ENCODE data around the gene NOTCH1. TPM values are rescaled to one million over a fixed set of nuclear protein-coding genes. Genes with fewer than 3 reads are reported as not detected.

NOTCH1 gene
- total RNA-seq, 4 donors from 2014 or later: 38.2 to 95.7 (median 53.8) TPM

DNA sequence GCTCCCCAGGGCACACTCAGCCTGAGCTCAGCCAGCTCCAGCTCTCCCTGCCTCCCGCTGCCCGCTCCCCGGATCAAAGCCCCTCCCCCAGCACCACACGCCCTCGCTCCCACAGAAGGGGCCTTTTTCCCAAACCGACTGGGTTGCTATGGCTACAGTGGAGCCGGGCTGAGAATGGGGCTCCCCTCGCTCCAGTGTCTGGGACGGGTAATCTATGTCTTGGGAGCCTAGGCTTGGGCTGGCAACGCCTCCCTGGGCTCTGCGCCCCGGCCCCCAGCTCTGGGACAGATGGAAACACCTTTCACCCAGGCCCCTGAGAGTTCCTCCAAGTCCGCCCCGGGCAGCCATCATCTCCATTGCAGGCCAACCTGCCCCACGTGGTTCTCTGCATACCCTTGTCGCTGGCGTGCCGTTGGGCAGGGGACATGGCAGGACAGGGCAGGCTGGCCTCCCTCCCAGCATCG is 29.6 kb downstream of the NOTCH1 start:
- H3K36me3 ChIP-seq: peaks cover 0 to 80% (median 0%) of the 10 kb centered on the region in 3 donors
- H3K9me3 ChIP-seq: no peaks in the 10 kb centered on the region
- peaks cover 5 to 24% (median 6%) of the 10 kb centered on the region in 4 donors for H3K4me1 ChIP-seq
- H3K27me3 ChIP-seq: no peaks in the 10 kb centered on the region
- H3K27ac ChIP-seq: no peak overlapping the region
- no peak overlapping the region for H3K4me3 ChIP-seq
- TF ChIP-seq, protein P1, sequence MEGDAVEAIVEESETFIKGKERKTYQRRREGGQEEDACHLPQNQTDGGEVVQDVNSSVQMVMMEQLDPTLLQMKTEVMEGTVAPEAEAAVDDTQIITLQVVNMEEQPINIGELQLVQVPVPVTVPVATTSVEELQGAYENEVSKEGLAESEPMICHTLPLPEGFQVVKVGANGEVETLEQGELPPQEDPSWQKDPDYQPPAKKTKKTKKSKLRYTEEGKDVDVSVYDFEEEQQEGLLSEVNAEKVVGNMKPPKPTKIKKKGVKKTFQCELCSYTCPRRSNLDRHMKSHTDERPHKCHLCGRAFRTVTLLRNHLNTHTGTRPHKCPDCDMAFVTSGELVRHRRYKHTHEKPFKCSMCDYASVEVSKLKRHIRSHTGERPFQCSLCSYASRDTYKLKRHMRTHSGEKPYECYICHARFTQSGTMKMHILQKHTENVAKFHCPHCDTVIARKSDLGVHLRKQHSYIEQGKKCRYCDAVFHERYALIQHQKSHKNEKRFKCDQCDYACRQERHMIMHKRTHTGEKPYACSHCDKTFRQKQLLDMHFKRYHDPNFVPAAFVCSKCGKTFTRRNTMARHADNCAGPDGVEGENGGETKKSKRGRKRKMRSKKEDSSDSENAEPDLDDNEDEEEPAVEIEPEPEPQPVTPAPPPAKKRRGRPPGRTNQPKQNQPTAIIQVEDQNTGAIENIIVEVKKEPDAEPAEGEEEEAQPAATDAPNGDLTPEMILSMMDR (IDR thresholded peaks at IDR 0.05): no peak
- no peak for TF ChIP-seq POLR2A (IDR thresholded peaks at IDR 0.05)
- no peak for DNase-seq

DNA sequence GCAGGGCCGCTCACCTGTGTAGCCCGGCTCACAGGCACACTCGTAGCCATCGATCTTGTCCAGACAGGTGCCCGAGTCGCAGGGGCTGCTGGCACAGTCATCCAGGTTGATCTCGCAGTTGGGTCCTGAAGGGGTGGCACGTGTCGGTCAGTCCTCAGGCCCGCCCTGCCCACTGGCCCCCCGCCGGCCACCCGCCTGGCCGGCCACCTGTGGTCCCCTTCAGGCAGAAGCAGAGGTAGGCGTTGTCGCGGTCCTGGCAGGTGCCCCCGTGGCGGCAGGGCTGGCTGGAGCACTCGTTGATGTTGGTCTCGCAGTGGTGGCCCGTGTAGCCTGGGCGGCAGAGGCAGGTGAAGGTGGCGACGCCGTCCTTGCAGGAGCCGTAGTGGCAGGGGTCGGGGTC is 30.6 kb downstream of the NOTCH1 start:
- Histone ChIP-seq H3K4me3 (no peak overlapping the region), H3K27me3 (no peaks in the 10 kb centered on the region), H3K4me1 (peaks cover 0 to 15% (median 4%) of the 10 kb centered on the region in 4 donors), H3K36me3 (peaks cover 0 to 90% (median 0%) of the 10 kb centered on the region in 3 donors), H3K9me3 (no peaks in the 10 kb centered on the region), H3K27ac (no peak overlapping the region)
- TF ChIP-seq POLR2A (IDR thresholded peaks at IDR 0.05): no peak
- TF ChIP-seq, protein P1 (IDR thresholded peaks at IDR 0.05): no peak
- DNase-seq: no peak

DNA sequence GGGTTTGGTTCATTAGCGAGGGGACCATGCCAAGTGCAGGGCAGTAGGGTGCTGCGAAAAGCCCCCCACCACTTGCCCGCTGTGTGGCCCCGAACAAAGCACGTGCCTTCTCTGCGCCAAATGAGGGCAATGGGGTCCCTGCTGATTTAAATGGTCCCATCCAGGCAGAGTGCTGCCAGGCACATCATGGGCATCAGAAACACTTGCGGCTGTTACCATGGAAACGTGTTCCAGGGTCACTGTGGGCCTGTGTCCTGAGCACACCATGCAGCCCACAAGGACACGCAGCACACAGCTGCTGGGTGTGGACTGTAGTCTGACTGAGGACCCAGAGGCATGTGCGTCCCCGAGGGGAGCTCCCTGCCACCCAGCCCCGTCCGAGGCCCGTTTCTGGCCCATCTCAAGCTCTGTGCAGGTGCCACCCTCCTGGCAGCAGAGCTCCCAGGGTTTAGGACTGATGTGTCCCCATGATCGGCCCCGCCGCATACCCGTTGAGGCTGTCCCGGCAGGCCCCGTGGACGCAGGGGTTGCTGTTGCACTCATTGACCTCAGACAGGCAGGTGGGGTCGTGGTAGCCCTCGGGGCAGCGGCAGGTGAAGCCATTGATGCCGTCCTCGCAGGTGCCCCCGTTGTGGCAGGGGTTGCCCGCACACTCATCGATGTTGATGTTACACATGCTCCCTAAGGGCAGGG is 31.7 kb downstream of the NOTCH1 start:
- H3K27me3 ChIP-seq: no peaks in the 10 kb centered on the region
- no peaks in the 10 kb centered on the region for H3K9me3 ChIP-seq
- H3K27ac ChIP-seq: no peak overlapping the region
- peaks cover 0 to 100% (median 0%) of the 10 kb centered on the region in 3 donors for H3K36me3 ChIP-seq
- no peak overlapping the region for H3K4me3 ChIP-seq
- TF ChIP-seq, protein P1 (IDR thresholded peaks at IDR 0.05): no peak
- no peak for TF ChIP-seq POLR2A (IDR thresholded peaks at IDR 0.05)
- DNase-seq: no peak
- H3K4me1 ChIP-seq: peaks cover 0 to 5% (median 0%) of the 10 kb centered on the region in 4 donors

DNA sequence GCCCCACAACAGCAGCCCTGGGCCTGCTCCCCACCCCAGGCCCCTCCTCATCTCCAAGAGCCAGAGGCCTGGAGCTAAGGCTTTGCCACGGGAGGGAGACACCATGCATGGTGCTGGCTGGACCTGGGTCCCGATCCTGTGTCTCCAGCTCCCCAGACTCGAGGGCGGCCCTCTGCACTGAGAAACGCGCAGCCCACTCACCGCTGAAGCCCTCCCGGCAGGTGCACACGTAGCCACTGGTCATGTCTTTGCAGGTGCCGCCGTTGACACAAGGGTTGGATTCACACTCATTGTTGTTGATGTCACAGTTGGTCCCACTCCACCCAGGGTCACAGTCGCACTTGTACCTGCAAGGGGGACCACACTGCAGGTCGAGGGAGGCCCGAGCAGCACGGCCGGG is 32.7 kb downstream of the NOTCH1 start:
- Histone ChIP-seq H3K4me1 (no peaks in the 10 kb centered on the region), H3K4me3 (no peak overlapping the region), H3K27me3 (no peaks in the 10 kb centered on the region), H3K9me3 (no peaks in the 10 kb centered on the region), H3K27ac (peak overlapping the region in 2 of 4 donors; percentile 42 to 60), H3K36me3 (peaks cover 0 to 100% (median 0%) of the 10 kb centered on the region in 3 donors)
- no peak for TF ChIP-seq POLR2A (IDR thresholded peaks at IDR 0.05)
- TF ChIP-seq, protein P1 (IDR thresholded peaks at IDR 0.05): no peak
- DNase-seq: no peak

DNA sequence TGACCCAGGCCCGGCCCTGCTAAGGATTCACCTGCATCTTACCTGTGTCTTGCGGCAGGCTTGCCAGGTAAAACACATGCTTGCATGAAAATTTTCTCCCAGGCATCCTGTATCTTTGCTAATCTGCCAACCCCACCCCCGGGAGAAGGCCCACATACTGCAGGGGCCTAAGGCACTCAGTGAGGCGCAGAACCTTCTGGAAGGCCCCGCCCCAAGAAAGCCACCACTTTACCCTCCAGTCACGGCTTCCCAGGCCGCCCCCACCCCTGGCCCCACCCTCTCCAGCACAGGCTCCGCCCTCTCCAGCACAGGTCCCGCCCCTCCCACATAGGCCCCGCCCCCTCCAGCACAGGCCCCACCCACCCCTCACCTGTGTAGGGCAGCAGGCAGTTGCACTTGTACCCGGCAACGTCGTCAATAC is 33.2 kb downstream of the NOTCH1 start:
- H3K27me3 ChIP-seq: no peaks in the 10 kb centered on the region
- peak overlapping the region in 2 of 4 donors; percentile 42 to 60 for H3K27ac ChIP-seq
- H3K9me3 ChIP-seq: no peaks in the 10 kb centered on the region
- TF ChIP-seq, protein P1 (IDR thresholded peaks at IDR 0.05): no peak
- no peak for TF ChIP-seq POLR2A (IDR thresholded peaks at IDR 0.05)
- H3K4me3 ChIP-seq: no peak overlapping the region
- no peak for DNase-seq
- H3K36me3 ChIP-seq: peaks cover 0 to 100% (median 0%) of the 10 kb centered on the region in 3 donors
- no peaks in the 10 kb centered on the region for H3K4me1 ChIP-seq

Data from Peyer's patch (tissue), 4 donors.